Measurements from ENCODE around the gene RPL5. TPM values are rescaled to one million over a fixed set of nuclear protein-coding genes. Genes with fewer than 3 reads are reported as not detected.

The RPL5 gene
- total RNA-seq, 4 donors from 2014 or later: 1,169 to 2,433 (median 2,010) TPM

- H3K9me3 ChIP-seq: no peaks in the 10 kb centered on the region
- no peaks in the 10 kb centered on the region for H3K36me3 ChIP-seq
- no peak overlapping the region for H3K4me3 ChIP-seq
- no peak overlapping the region for H3K27ac ChIP-seq
- no peak for TF ChIP-seq EP300 (IDR thresholded peaks at IDR 0.05)
- TF ChIP-seq POLR2AphosphoS5 (IDR thresholded peaks at IDR 0.05): no peak
- TF ChIP-seq POLR2A (IDR thresholded peaks at IDR 0.05): no peak
- no peak for TF ChIP-seq CTCF (IDR thresholded peaks at IDR 0.05)
- 17 to 56% methylated on average over 1 of the region's 1 CpG for WGBS, 2 donors (ENCODE audit: low coverage in 1 of 2)
- ATAC-seq: no peak
- H3K4me1 ChIP-seq: peaks cover 0 to 12% (median 4%) of the 10 kb centered on the region in 3 donors
- no peaks in the 10 kb centered on the region for H3K27me3 ChIP-seq
These were observed 51.0 kb downstream of the RPL5 start for GRCh38 chr1:92882819-92883218.

GRCh38 chr1:92883297-92883696, 51.5 kb downstream of the RPL5 start:
- no peak overlapping the region for H3K4me3 ChIP-seq
- H3K27ac ChIP-seq: no peak overlapping the region
- H3K4me1 ChIP-seq: peaks cover 0 to 8% (median 0%) of the 10 kb centered on the region in 3 donors
- TF ChIP-seq EP300 (IDR thresholded peaks at IDR 0.05) (no peak), POLR2AphosphoS5 (IDR thresholded peaks at IDR 0.05) (no peak), POLR2A (IDR thresholded peaks at IDR 0.05) (no peak), CTCF (IDR thresholded peaks at IDR 0.05) (no peak)
- no peaks in the 10 kb centered on the region for H3K27me3 ChIP-seq
- ATAC-seq: no peak
- H3K9me3 ChIP-seq: no peaks in the 10 kb centered on the region
- no peaks in the 10 kb centered on the region for H3K36me3 ChIP-seq

- WGBS, 2 donors (ENCODE audit: low coverage in 1 of 2): 86 to 100% methylated on average over 1 of the region's 1 CpG
- no peak overlapping the region for H3K4me3 ChIP-seq
- no peaks in the 10 kb centered on the region for H3K36me3 ChIP-seq
- H3K27ac ChIP-seq: no peak overlapping the region
- ATAC-seq: no peak
- no peak for TF ChIP-seq CTCF (IDR thresholded peaks at IDR 0.05)
- TF ChIP-seq EP300 (IDR thresholded peaks at IDR 0.05): no peak
- no peaks in the 10 kb centered on the region for H3K9me3 ChIP-seq
- no peaks in the 10 kb centered on the region for H3K27me3 ChIP-seq
- peaks cover 0 to 8% (median 0%) of the 10 kb centered on the region in 3 donors for H3K4me1 ChIP-seq
These were observed 52.4 kb downstream of the RPL5 start for GRCh38 chr1:92884195-92884594.

GRCh38 chr1:92886886-92887419, 55.1 kb downstream of the RPL5 start:
- Histone ChIP-seq H3K4me1 (no peaks in the 10 kb centered on the region), H3K27me3 (no peaks in the 10 kb centered on the region), H3K9me3 (no peaks in the 10 kb centered on the region), H3K36me3 (no peaks in the 10 kb centered on the region), H3K27ac (no peak overlapping the region), H3K4me3 (no peak overlapping the region)
- ATAC-seq: no peak
- TF ChIP-seq POLR2AphosphoS5 (IDR thresholded peaks at IDR 0.05) (no peak), CTCF (IDR thresholded peaks at IDR 0.05) (no peak), EP300 (IDR thresholded peaks at IDR 0.05) (no peak), POLR2A (IDR thresholded peaks at IDR 0.05) (no peak)
- 94 to 100% methylated on average over 2 of the region's 2 CpGs for WGBS, 2 donors (ENCODE audit: low coverage in 1 of 2)

GRCh38 chr1:92887465-92887864, 55.6 kb downstream of the RPL5 start:
- Histone ChIP-seq H3K9me3 (no peaks in the 10 kb centered on the region), H3K36me3 (no peaks in the 10 kb centered on the region), H3K4me1 (no peaks in the 10 kb centered on the region), H3K4me3 (no peak overlapping the region), H3K27ac (no peak overlapping the region), H3K27me3 (no peaks in the 10 kb centered on the region)
- TF ChIP-seq CTCF (IDR thresholded peaks at IDR 0.05) (no peak), EP300 (IDR thresholded peaks at IDR 0.05) (no peak), POLR2AphosphoS5 (IDR thresholded peaks at IDR 0.05) (no peak), POLR2A (IDR thresholded peaks at IDR 0.05) (no peak)
- no peak for ATAC-seq
- 100% methylated on average over 2 of the region's 2 CpGs for WGBS, 2 donors (ENCODE audit: low coverage in 1 of 2)

All from gastroesophageal sphincter (tissue), 4 donors.